Measurements from ENCODE around the gene DPP4. TPM values are rescaled to one million over a fixed set of nuclear protein-coding genes. Genes with fewer than 3 reads are reported as not detected.
A peak's percentile ranks its signal among the peaks of the same experiment; 100 is the strongest.

DPP4 gene
- total and polyA plus RNA-seq, 8 donors = 28.0 to 105 (median 44.1) TPM

GRCh38 chr2:162065767-162066166 lies 8.2 kb downstream of the DPP4 start:
- H3K27me3 ChIP-seq = no peaks in the 10 kb centered on the region
- intact Hi-C loops (cut with DNase I) = no loop called here
- H3K4me3 ChIP-seq = no peak overlapping the region
- no peak for DNase-seq
- TF ChIP-seq CTCF (IDR thresholded peaks at IDR 0.05) = no peak
- no peaks in the 10 kb centered on the region for H3K4me1 ChIP-seq
- ATAC-seq = peak; percentile 51
- no peaks in the 10 kb centered on the region for H3K9me3 ChIP-seq
- no peak overlapping the region for H3K27ac ChIP-seq
- no peaks in the 10 kb centered on the region for H3K36me3 ChIP-seq

- ATAC-seq (peak; percentile 46), DNase-seq (no peak)
- TF ChIP-seq CTCF (IDR thresholded peaks at IDR 0.05) = no peak
- H3K27ac ChIP-seq = peak overlapping the region in 1 of 2 donors; percentile 39
- H3K36me3 ChIP-seq = no peaks in the 10 kb centered on the region
- intact Hi-C loops (cut with DNase I) = no loop called here
- no peaks in the 10 kb centered on the region for H3K4me1 ChIP-seq
- no peaks in the 10 kb centered on the region for H3K27me3 ChIP-seq
- no peak overlapping the region for H3K4me3 ChIP-seq
- no peaks in the 10 kb centered on the region for H3K9me3 ChIP-seq
Measured at GRCh38 chr2:162063899-162064298, 10.1 kb downstream of the DPP4 start.

- H3K36me3 ChIP-seq = no peaks in the 10 kb centered on the region
- H3K9me3 ChIP-seq = no peaks in the 10 kb centered on the region
- ATAC-seq (no peak), DNase-seq (no peak)
- peaks cover 0 to under 1% of the 10 kb centered on the region in 2 donors for H3K4me1 ChIP-seq
- H3K27ac ChIP-seq = no peak overlapping the region
- H3K27me3 ChIP-seq = no peaks in the 10 kb centered on the region
- no peak for TF ChIP-seq CTCF (IDR thresholded peaks at IDR 0.05)
- intact Hi-C loops (cut with DNase I) = no loop called here
- H3K4me3 ChIP-seq = no peak overlapping the region
Measured at GRCh38 chr2:162063281-162063680, 10.7 kb downstream of the DPP4 start.

GRCh38 chr2:162062559-162062958 lies 11.5 kb downstream of the DPP4 start:
- peaks cover 0 to 3% of the 10 kb centered on the region in 2 donors for H3K9me3 ChIP-seq
- intact Hi-C loops (cut with DNase I) = no loop called here
- DNase-seq (no peak), ATAC-seq (no peak)
- no peaks in the 10 kb centered on the region for H3K36me3 ChIP-seq
- TF ChIP-seq CTCF (IDR thresholded peaks at IDR 0.05) = no peak
- H3K4me1 ChIP-seq = peaks cover 0 to 6% of the 10 kb centered on the region in 2 donors
- H3K27me3 ChIP-seq = no peaks in the 10 kb centered on the region
- no peak overlapping the region for H3K4me3 ChIP-seq
- H3K27ac ChIP-seq = no peak overlapping the region

GRCh38 chr2:162061021-162061420 lies 13.0 kb downstream of the DPP4 start:
- no peak overlapping the region for H3K4me3 ChIP-seq
- H3K9me3 ChIP-seq = peaks cover 0 to 13% of the 10 kb centered on the region in 2 donors
- H3K4me1 ChIP-seq = peaks cover 0 to 6% of the 10 kb centered on the region in 2 donors
- no peaks in the 10 kb centered on the region for H3K27me3 ChIP-seq
- H3K36me3 ChIP-seq = no peaks in the 10 kb centered on the region
- no peak for ATAC-seq
- no peak for TF ChIP-seq CTCF (IDR thresholded peaks at IDR 0.05)
- H3K27ac ChIP-seq = no peak overlapping the region
- no peak for DNase-seq
- intact Hi-C loops (cut with DNase I) = no loop called here

All from left lung (tissue), 10 donors.